ENCODE data around the gene GPC6.

DNA sequence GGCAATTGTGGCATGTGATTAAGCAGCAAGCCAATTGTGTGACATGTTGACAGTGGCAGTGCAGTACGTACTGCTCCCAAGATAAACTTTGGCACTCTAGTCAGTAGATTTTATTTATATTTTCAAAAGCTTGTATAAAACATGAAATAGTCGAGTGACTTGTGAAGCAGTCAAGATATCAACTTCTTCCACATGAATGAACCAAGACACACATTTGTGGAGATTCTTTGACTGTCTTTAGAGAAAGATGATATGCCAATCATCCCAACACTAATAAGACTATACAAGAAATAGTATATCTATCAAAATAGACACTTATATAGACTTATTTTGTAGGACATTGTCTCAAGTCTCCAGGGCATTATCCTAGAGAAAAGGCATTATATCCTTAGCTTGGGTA, 714.8 kb downstream of the GPC6 start:
- TF ChIP-seq, protein P1, sequence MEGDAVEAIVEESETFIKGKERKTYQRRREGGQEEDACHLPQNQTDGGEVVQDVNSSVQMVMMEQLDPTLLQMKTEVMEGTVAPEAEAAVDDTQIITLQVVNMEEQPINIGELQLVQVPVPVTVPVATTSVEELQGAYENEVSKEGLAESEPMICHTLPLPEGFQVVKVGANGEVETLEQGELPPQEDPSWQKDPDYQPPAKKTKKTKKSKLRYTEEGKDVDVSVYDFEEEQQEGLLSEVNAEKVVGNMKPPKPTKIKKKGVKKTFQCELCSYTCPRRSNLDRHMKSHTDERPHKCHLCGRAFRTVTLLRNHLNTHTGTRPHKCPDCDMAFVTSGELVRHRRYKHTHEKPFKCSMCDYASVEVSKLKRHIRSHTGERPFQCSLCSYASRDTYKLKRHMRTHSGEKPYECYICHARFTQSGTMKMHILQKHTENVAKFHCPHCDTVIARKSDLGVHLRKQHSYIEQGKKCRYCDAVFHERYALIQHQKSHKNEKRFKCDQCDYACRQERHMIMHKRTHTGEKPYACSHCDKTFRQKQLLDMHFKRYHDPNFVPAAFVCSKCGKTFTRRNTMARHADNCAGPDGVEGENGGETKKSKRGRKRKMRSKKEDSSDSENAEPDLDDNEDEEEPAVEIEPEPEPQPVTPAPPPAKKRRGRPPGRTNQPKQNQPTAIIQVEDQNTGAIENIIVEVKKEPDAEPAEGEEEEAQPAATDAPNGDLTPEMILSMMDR (optimal IDR thresholded peaks at IDR 0.05 in 1 of 3, IDR thresholded peaks at IDR 0.05 in 1 of 3, conservative IDR thresholded peaks at IDR 0.05 in 1 of 3; ENCODE audit: extremely low read depth in 1 of 3, insufficient read depth in 2 of 3, low read length in 3 of 3) = no peak
- TF ChIP-seq EZH2 (IDR thresholded peaks at IDR 0.05; ENCODE audit: low read length) = no peak

Measured in keratinocyte (primary cell).